BLaER1 treated with 17β-estradiol and CSF1 and Interleukin-3, amounts not matched to agents 10 nM and 100 nM (cell line): ENCODE measurements around the gene FAM193B.

Source experiments
- H3K27ac ChIP-seq, 11 experiments: shearing (Covaris generic); formaldehyde crosslinking; 2 replicates each; pipeline ENCODE4 v1.8.1; 2022
- H3K27me3 ChIP-seq, 11 experiments: shearing (Covaris generic); formaldehyde crosslinking; 2 replicates each; pipeline ENCODE4 v1.8.1; 2022
- H3K36me3 ChIP-seq, 11 experiments: shearing (Covaris generic); formaldehyde crosslinking; 2 replicates each; pipeline ENCODE4 v1.8.1; 2022
- H3K4me1 ChIP-seq, 10 experiments: shearing (Covaris generic); formaldehyde crosslinking; 2 replicates each; pipeline ENCODE4 v1.8.1; 2022
- H3K4me2 ChIP-seq, 11 experiments: shearing (Covaris generic); formaldehyde crosslinking; 2 replicates each; pipeline ENCODE4 v1.8.1; 2022
- H3K4me3 ChIP-seq, 10 experiments: shearing (Covaris generic); formaldehyde crosslinking; 2 replicates each; pipeline ENCODE4 v1.8.1; 2022
- H3K9ac ChIP-seq, 11 experiments: shearing (Covaris generic); formaldehyde crosslinking; 2 replicates each; pipeline ENCODE4 v1.8.1; 2022
- H3K9me3 ChIP-seq, 11 experiments: shearing (Covaris generic); formaldehyde crosslinking; replicated peaks in 1 of 11; 2 replicates each; pipeline ENCODE4 v1.8.1; 2022
- H4K20me1 ChIP-seq, 11 experiments: shearing (Covaris generic); formaldehyde crosslinking; 2 replicates each; pipeline ENCODE4 v1.8.1; 2022
- Cebpa-rat ChIP-seq, 11 experiments: shearing (Covaris generic); IDR thresholded peaks; 2 replicates each; pipeline ENCODE4 v1.8.1; 2022

The FAM193B gene

GRCh38 chr5:177507165-177507564 is 47.2 kb downstream of the FAM193B start:
- Histone ChIP-seq H3K4me1 (peaks cover 77 to 86% (median 80%) of the 10 kb centered on the region in 10 experiments), H3K4me3 (peak overlapping the region; percentile 74 to 92 (median 79)), H4K20me1 (peaks cover 44 to 66% (median 51%) of the 10 kb centered on the region in 11 experiments), H3K9me3 (no peaks in the 10 kb centered on the region), H3K27ac (peak overlapping the region in 10 of 11 experiments; percentile 93 to 100 (median 98); a peak in 19 of 22 replicates), H3K27me3 (no peaks in the 10 kb centered on the region; a peak in 1 of 22 replicates), H3K4me2 (peak overlapping the region; percentile 94 to 100 (median 99)), H3K36me3 (peaks cover 60 to 80% (median 67%) of the 10 kb centered on the region in 11 experiments), H3K9ac (peak overlapping the region; percentile 91 to 100 (median 95); a peak in 21 of 22 replicates)
- no peak for TF ChIP-seq Cebpa-rat (IDR thresholded peaks at IDR 0.05)

DNA sequence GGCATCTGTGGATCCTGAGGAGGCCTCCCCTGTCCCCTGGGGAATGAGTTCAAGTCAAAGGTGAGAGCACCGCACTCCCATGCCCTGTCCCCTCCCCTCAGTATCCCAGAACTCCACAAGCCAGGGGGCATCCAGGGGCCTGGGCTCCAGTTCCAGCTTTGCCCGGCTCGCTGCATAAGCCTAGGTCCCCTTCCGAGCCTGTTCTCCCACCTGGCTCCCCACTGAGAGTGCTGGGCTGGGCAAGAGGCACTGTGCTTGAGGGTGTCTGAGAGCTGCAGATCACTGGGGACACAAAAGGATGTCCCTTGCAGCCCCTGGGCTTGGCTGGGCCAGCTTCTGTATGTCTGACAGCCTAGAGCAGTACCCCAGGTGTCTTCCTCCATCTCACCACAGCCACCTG is 49.3 kb downstream of the FAM193B start:
- H4K20me1 ChIP-seq, result peaks cover 58 to 87% (median 65%) of the 10 kb centered on the region in 11 experiments

GRCh38 chr5:177504086-177505056 is 50.0 kb downstream of the FAM193B start:
- H3K27ac ChIP-seq, result peak overlapping the region in 5 of 11 experiments; percentile 18 to 61 (median 49); a peak in 9 of 22 replicates
- peaks cover 0 to 13% (median 0%) of the 10 kb centered on the region in 11 experiments; a peak in 2 of 22 replicates for H3K27me3 ChIP-seq
- no peaks in the 10 kb centered on the region for H3K9me3 ChIP-seq
- H3K4me3 ChIP-seq, result peak overlapping the region in 1 of 10 experiments; percentile 24; a peak in 1 of 20 replicates
- peak overlapping the region in 10 of 11 experiments; percentile 12 to 66 (median 44); a peak in 17 of 22 replicates for H3K9ac ChIP-seq
- peaks cover 58 to 93% (median 67%) of the 10 kb centered on the region in 11 experiments for H4K20me1 ChIP-seq
- no peak for TF ChIP-seq Cebpa-rat (IDR thresholded peaks at IDR 0.05)
- H3K4me2 ChIP-seq, result peak overlapping the region; percentile 94 to 100 (median 99)
- H3K36me3 ChIP-seq, result peaks cover 49 to 62% (median 56%) of the 10 kb centered on the region in 11 experiments
- peaks cover 71 to 89% (median 83%) of the 10 kb centered on the region in 10 experiments for H3K4me1 ChIP-seq

More for the DNA sequence above, 49.3 kb downstream of the FAM193B start:
- peaks cover 49 to 64% (median 56%) of the 10 kb centered on the region in 11 experiments for H3K36me3 ChIP-seq
- H3K27ac ChIP-seq, result peak overlapping the region in 5 of 11 experiments; percentile 18 to 61 (median 49); a peak in 8 of 22 replicates
- TF ChIP-seq Cebpa-rat (IDR thresholded peaks at IDR 0.05), result no peak
- H3K9me3 ChIP-seq, result no peaks in the 10 kb centered on the region
- H3K4me1 ChIP-seq, result peaks cover 74 to 86% (median 79%) of the 10 kb centered on the region in 10 experiments
- H3K27me3 ChIP-seq, result peaks cover 0 to 6% (median 0%) of the 10 kb centered on the region in 11 experiments; a peak in 1 of 22 replicates
- H3K4me2 ChIP-seq, result peak overlapping the region; percentile 94 to 100 (median 99)
- H3K9ac ChIP-seq, result peak overlapping the region in 9 of 11 experiments; percentile 21 to 66 (median 45); a peak in 18 of 22 replicates
- H3K4me3 ChIP-seq, result no peak overlapping the region; a peak in 1 of 20 replicates

- Histone ChIP-seq H3K36me3 (peaks cover 49 to 61% (median 56%) of the 10 kb centered on the region in 11 experiments), H3K9me3 (no peaks in the 10 kb centered on the region), H4K20me1 (peaks cover 58 to 91% (median 67%) of the 10 kb centered on the region in 11 experiments), H3K27ac (peak overlapping the region in 5 of 11 experiments; percentile 44 to 68 (median 59); a peak in 8 of 22 replicates), H3K27me3 (peaks cover 0 to 22% (median 0%) of the 10 kb centered on the region in 11 experiments; a peak in 5 of 22 replicates), H3K9ac (peak overlapping the region in 9 of 11 experiments; percentile 8 to 65 (median 43); a peak in 13 of 22 replicates), H3K4me2 (peak overlapping the region; percentile 94 to 100 (median 99)), H3K4me3 (peak overlapping the region in 2 of 10 experiments; percentile 5 to 24; a peak in 2 of 20 replicates), H3K4me1 (peaks cover 74 to 97% (median 91%) of the 10 kb centered on the region in 10 experiments)
- TF ChIP-seq Cebpa-rat (IDR thresholded peaks at IDR 0.05), result no peak
Observed at GRCh38 chr5:177503351-177504085, 50.8 kb downstream of the FAM193B start.

DNA sequence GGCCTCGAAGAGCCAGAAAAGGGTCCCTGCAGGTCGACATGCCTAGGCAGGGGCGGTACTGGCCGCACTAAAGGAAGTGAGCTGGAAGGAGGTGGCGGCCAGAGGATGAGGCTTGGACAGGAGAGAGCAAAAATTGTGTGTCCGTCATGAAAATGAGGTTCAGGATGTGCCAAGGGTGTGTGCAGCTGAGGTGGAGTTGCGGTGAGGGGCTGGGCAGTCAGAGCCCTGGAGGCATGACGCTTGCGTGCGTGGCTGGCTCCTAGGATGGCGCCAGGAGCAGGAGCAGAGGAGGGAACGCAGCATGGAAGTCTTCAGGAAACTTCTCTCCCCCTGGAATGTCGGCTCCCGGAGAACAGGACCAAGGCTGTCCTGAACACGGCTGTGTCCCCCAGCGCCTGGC is 51.5 kb downstream of the FAM193B start:
- Histone ChIP-seq H3K4me2 (peak overlapping the region; percentile 94 to 100 (median 99)), H3K27ac (peak overlapping the region in 7 of 11 experiments; percentile 26 to 68 (median 45); a peak in 13 of 22 replicates), H3K27me3 (peaks cover 0 to 27% (median 0%) of the 10 kb centered on the region in 11 experiments; a peak in 5 of 22 replicates), H4K20me1 (peaks cover 58 to 84% (median 67%) of the 10 kb centered on the region in 11 experiments), H3K36me3 (peaks cover 49 to 55% (median 51%) of the 10 kb centered on the region in 11 experiments), H3K4me3 (no peak overlapping the region; a peak in 1 of 20 replicates), H3K9ac (peak overlapping the region in 10 of 11 experiments; percentile 22 to 65 (median 42); a peak in 16 of 22 replicates), H3K9me3 (no peaks in the 10 kb centered on the region), H3K4me1 (peaks cover 81 to 99% (median 98%) of the 10 kb centered on the region in 10 experiments)
- no peak for TF ChIP-seq Cebpa-rat (IDR thresholded peaks at IDR 0.05)

DNA sequence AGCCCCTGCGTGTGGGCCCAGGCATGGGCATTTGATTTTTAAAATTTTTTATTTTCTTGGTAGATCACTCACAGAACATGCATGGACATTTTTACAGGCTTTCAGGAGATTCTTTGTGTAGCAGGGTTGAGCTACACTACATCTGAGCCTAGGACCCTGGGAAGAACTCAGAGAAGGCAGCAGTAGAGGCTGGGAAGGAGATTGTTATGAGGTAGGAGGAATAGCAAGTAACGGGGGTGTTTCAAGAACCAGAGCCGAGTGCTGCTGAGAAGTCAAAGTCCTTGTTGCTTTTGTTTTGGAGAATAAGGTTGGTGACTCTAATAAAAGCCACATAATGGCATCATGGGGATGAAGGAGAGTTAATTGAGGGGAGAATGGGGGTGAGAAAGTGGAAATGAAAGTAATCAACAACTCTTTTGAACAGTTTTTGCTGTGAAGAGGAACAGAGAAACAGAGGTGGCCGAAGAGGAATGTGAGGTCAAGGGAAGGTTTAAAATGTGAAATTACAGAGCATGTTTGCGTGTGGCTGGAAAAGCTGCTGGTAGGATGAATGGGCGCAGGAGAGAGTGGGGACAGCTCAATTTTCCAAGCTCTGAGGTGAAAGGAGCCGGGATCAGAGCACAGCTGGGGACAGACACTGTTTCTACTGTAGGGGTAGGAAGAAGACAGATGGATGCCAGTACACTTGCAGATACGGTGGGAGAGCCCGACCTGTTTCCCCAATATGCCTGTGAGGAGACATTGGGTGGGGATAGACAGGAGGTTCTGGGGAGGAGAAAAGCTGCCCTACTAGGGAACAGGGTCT is 52.3 kb downstream of the FAM193B start:
- TF ChIP-seq Cebpa-rat (IDR thresholded peaks at IDR 0.05), result no peak
- H3K36me3 ChIP-seq, result peaks cover 42 to 47% (median 44%) of the 10 kb centered on the region in 11 experiments
- no peaks in the 10 kb centered on the region for H3K9me3 ChIP-seq
- H4K20me1 ChIP-seq, result peaks cover 56 to 76% (median 68%) of the 10 kb centered on the region in 11 experiments
- peak overlapping the region; percentile 94 to 100 (median 99) for H3K4me2 ChIP-seq
- peaks cover 77 to 95% (median 94%) of the 10 kb centered on the region in 10 experiments for H3K4me1 ChIP-seq
- peaks cover 0 to 27% (median 0%) of the 10 kb centered on the region in 11 experiments; a peak in 5 of 22 replicates for H3K27me3 ChIP-seq
- peak overlapping the region in 7 of 11 experiments; percentile 26 to 68 (median 45); a peak in 14 of 22 replicates for H3K27ac ChIP-seq
- peak overlapping the region in 9 of 11 experiments; percentile 22 to 65 (median 43); a peak in 15 of 22 replicates for H3K9ac ChIP-seq
- no peak overlapping the region for H3K4me3 ChIP-seq
